Caco-2 (cell line): Measurements from ENCODE around the gene GP9. TPM values are rescaled to one million over a fixed set of nuclear protein-coding genes. Genes with fewer than 3 reads are reported as not detected.

ENCODE experiments used
- BruUV-seq: library from RNA; stranded (reverse); fragments of 400-500 nt; replicated peaks from 2 replicates; lab custom pipeline; 2021; lab: Mats Ljungman, UMichigan
- CTCF ChIA-PET: fragments of 300-600 bp; sonication (Branson Sonifier 250); formaldehyde crosslinking; loops from one replicate; lab custom pipeline; 2022; ENCODE audit warnings: antibody characterized with exemption; lab: Charles Lee
- POLR2A ChIA-PET: fragments of 300-600 bp; sonication (Branson Sonifier 250); formaldehyde crosslinking; loops from one replicate; lab custom pipeline; 2022; ENCODE audit warnings: antibody characterized with exemption; lab: Charles Lee
- DNase-seq, 2 experiments: peaks; one replicate each; pipeline versions ENCODE4 v3.0.0 to v3.0.0-alpha.2; 2020 to 2022
- H3K27me3 ChIP-seq: replicated peaks from 2 replicates; pipeline ENCODE4 v1.6.0; 2011; ENCODE audit warnings: low read length; ENCODE audit not compliant: control insufficient read depth, insufficient read depth
- H3K36me3 ChIP-seq: 2 replicates; pipeline ENCODE4 v1.5.1; 2011; ENCODE audit warnings: low read length; ENCODE audit not compliant: control insufficient read depth, insufficient read depth
- H3K4me1 ChIP-seq: fragments of 250-450 bp; sonication (Bioruptor Pico); 2 replicates; pipeline ENCODE4 v1.5.1; 2020; ENCODE audit warnings: mild to moderate bottlenecking
- H3K4me3 ChIP-seq: 2 replicates; pipeline ENCODE4 v1.5.1; 2011; ENCODE audit warnings: low read depth, mild to moderate bottlenecking, control low read depth, low read length
- H3K9me3 ChIP-seq: fragments of 250-450 bp; sonication (Bioruptor Pico); 2 replicates; pipeline ENCODE4 v1.5.1; 2020; ENCODE audit warnings: mild to moderate bottlenecking, moderate library complexity
- H3K27ac Mint-ChIP-seq: one replicate; pipeline ENCODE4 v1.8.0; 2022; ENCODE audit warnings: mixed read lengths; ENCODE audit not compliant: unreplicated experiment
- H3K27me3 Mint-ChIP-seq: one replicate; pipeline ENCODE4 v1.8.0; 2022; ENCODE audit warnings: mixed read lengths; ENCODE audit not compliant: insufficient read depth, unreplicated experiment
- H3K36me3 Mint-ChIP-seq: one replicate; pipeline ENCODE4 v1.8.0; 2022; ENCODE audit warnings: mild to moderate bottlenecking, mixed read lengths; ENCODE audit not compliant: insufficient read depth, unreplicated experiment
- H3K4me1 Mint-ChIP-seq: one replicate; pipeline ENCODE4 v1.8.0; 2022; ENCODE audit warnings: low read depth, mixed read lengths; ENCODE audit not compliant: unreplicated experiment
- H3K4me3 Mint-ChIP-seq: one replicate; pipeline ENCODE4 v1.8.0; 2022; ENCODE audit warnings: mild to moderate bottlenecking, moderate library complexity, mixed read lengths; ENCODE audit not compliant: unreplicated experiment
- H3K9me3 Mint-ChIP-seq: one replicate; pipeline ENCODE4 v1.8.0; 2022; ENCODE audit warnings: mixed read lengths; ENCODE audit not compliant: unreplicated experiment
- CTCF ChIP-seq, 2 experiments: fragments of 200-600 bp in 1 of 2; IDR thresholded peaks; 1 replicate in 1 of 2; 2 replicates in 1 of 2; pipeline versions ENCODE4 v1.5.1 to v1.8.0; 2011 to 2022; ENCODE audit warnings: antibody characterized with exemption in 1 of 2, control low read depth in 1 of 2, inconsistent platforms in 1 of 2, low read depth in 1 of 2, low read length in 1 of 2, mild to moderate bottlenecking in 1 of 2, moderate library complexity in 1 of 2; ENCODE audit not compliant: insufficient read depth in 1 of 2, severe bottlenecking in 1 of 2, unreplicated experiment in 1 of 2
- intact Hi-C: fragments of 100-400 bp; cut with micrococcal nuclease; formaldehyde crosslinking; loops from one replicate; pipeline ENCODE4 v1.10.0; 2022; ENCODE audit not compliant: unreplicated experiment
- total RNA-seq: library from RNA; stranded (reverse); gene quantifications from 2 replicates; pipeline ENCODE4 v1.2.3, GENCODE V29; 2022

The GP9 gene
- total RNA-seq, 1 experiment from 2014 or later, result not detected

GRCh38 chr3:129070086-129070885 lies 9.7 kb downstream of the GP9 start:
- TF ChIP-seq CTCF (IDR thresholded peaks at IDR 0.05; ENCODE audit: insufficient read depth in 1 of 2, low read depth in 1 of 2, low read length in 1 of 2, severe bottlenecking in 1 of 2, unreplicated experiment in 1 of 2), result no peak
- POLR2A ChIA-PET, result interaction anchor here (1.6 kb wide), 1 partner anchor 17 kb away, joined by 4 read pairs; no protein-coding TSS in a partner anchor

GRCh38 chr3:129077222-129077621 lies 16.6 kb downstream of the GP9 start:
- POLR2A ChIA-PET, result no interaction called here
- no TSS peak for BruUV-seq
- Mint-ChIP-seq H3K27me3 (no peaks in the 10 kb centered on the region), H3K9me3 (no peaks in the 10 kb centered on the region), H3K4me1 (no peaks in the 10 kb centered on the region), H3K4me3 (no peak overlapping the region), H3K36me3 (no peaks in the 10 kb centered on the region), H3K27ac (no peak overlapping the region)
- no peak for DNase-seq
- no peak overlapping the region for H3K4me3 ChIP-seq
- CTCF ChIA-PET, result no interaction called here
- no peaks in the 10 kb centered on the region for H3K27me3 ChIP-seq
- intact Hi-C loops, result no loop called here
- H3K36me3 ChIP-seq, result no peaks in the 10 kb centered on the region
- TF ChIP-seq CTCF (IDR thresholded peaks at IDR 0.05; ENCODE audit: insufficient read depth in 1 of 2, low read depth in 1 of 2, low read length in 1 of 2, severe bottlenecking in 1 of 2, unreplicated experiment in 1 of 2), result no peak
- no peaks in the 10 kb centered on the region for H3K4me1 ChIP-seq
- no peaks in the 10 kb centered on the region for H3K9me3 ChIP-seq

More at GRCh38 chr3:129070086-129070885, 9.7 kb downstream of the GP9 start:
- DNase-seq, result no peak
- no TSS peak for BruUV-seq
- H3K4me1 ChIP-seq, result no peaks in the 10 kb centered on the region
- H3K27me3 Mint-ChIP-seq, result no peaks in the 10 kb centered on the region
- CTCF ChIA-PET, result interaction anchor here (1.2 kb wide), 1 partner anchor 17 kb away, joined by 3 read pairs; no protein-coding TSS in a partner anchor
- H3K4me3 ChIP-seq, result no peak overlapping the region
- H3K36me3 Mint-ChIP-seq, result no peaks in the 10 kb centered on the region
- no peaks in the 10 kb centered on the region for H3K9me3 ChIP-seq
- no peak overlapping the region for H3K4me3 Mint-ChIP-seq
- H3K36me3 ChIP-seq, result no peaks in the 10 kb centered on the region
- no peak overlapping the region for H3K27ac Mint-ChIP-seq
- H3K27me3 ChIP-seq, result no peaks in the 10 kb centered on the region
- H3K9me3 Mint-ChIP-seq, result no peaks in the 10 kb centered on the region
- intact Hi-C loops, result no loop called here
- no peaks in the 10 kb centered on the region for H3K4me1 Mint-ChIP-seq

- no peaks in the 10 kb centered on the region for H3K27me3 Mint-ChIP-seq
- no peak for TF ChIP-seq CTCF (IDR thresholded peaks at IDR 0.05; ENCODE audit: insufficient read depth in 1 of 2, low read depth in 1 of 2, low read length in 1 of 2, severe bottlenecking in 1 of 2, unreplicated experiment in 1 of 2)
- H3K27me3 ChIP-seq, result no peaks in the 10 kb centered on the region
- ChIA-PET POLR2A (no interaction called here), CTCF (interaction anchor here (1.0 kb wide), 1 partner anchor 109 kb away, joined by 4 read pairs; no protein-coding TSS in a partner anchor)
- no TSS peak for BruUV-seq
- no peaks in the 10 kb centered on the region for H3K36me3 Mint-ChIP-seq
- H3K4me3 ChIP-seq, result no peak overlapping the region
- H3K4me3 Mint-ChIP-seq, result no peak overlapping the region
- no peaks in the 10 kb centered on the region for H3K9me3 ChIP-seq
- H3K4me1 Mint-ChIP-seq, result no peaks in the 10 kb centered on the region
- intact Hi-C loops, result no loop called here
- H3K36me3 ChIP-seq, result no peaks in the 10 kb centered on the region
- no peaks in the 10 kb centered on the region for H3K9me3 Mint-ChIP-seq
- H3K27ac Mint-ChIP-seq, result no peak overlapping the region
- H3K4me1 ChIP-seq, result no peaks in the 10 kb centered on the region
- no peak for DNase-seq
Measured at GRCh38 chr3:129078510-129078909, 17.9 kb downstream of the GP9 start.
